Inferior parietal cortex (tissue), 1 donor: ENCODE results near the gene UBE2Q2.
A peak's percentile ranks its signal among the peaks of the same experiment; 100 is the strongest.

Source experiments
- DNase-seq: peaks from one replicate; pipeline ENCODE4 v3.0.0-alpha.2; 2016; ENCODE audit errors: extremely low spot score

The UBE2Q2 gene

DNA sequence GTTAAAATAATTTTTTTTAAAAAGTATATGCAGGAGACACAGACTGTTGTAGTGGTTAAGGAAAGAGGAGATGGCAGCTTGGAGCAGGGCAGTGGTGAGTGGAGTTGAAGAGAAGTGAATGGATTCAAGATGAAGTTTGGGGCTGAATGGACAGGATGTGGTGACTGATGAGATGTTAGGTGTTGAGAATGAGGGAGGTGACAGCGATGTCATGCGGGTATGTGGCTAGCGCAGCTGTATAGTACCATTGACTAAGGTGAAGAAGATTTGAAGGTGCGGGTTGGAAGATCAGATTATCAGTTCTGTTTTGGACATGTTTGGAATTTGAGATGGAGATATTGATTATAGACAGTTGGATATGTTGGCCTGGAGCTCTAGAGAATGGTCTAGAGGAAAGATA is 80.5 kb downstream of the UBE2Q2 start:
- DNase-seq, result no peak

- DNase-seq, result no peak
Measured at GRCh38 chr15:75924576-75924975, 81.3 kb downstream of the UBE2Q2 start.

GRCh38 chr15:75925440-75925839 is 82.2 kb downstream of the UBE2Q2 start:
- no peak for DNase-seq

DNA sequence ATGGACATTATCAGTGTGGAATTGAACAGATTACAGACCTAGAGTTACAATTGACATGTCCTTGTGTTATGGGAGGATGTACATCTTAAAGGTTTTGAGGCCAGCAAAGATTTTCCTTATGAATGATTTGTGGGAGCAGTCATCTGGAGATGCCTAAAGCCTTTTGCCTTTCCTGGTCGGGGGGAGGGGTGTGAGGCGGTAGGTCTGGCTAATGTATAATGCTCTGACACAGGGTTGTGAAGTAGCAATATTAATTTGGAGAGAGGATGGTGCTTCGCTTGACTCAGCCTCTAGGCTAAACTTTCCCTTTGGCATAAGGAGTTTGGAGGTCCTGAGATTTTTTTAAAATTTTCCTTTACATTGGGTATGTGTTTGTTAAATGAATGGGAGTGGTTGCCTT is 83.7 kb downstream of the UBE2Q2 start:
- DNase-seq, result no peak

DNA sequence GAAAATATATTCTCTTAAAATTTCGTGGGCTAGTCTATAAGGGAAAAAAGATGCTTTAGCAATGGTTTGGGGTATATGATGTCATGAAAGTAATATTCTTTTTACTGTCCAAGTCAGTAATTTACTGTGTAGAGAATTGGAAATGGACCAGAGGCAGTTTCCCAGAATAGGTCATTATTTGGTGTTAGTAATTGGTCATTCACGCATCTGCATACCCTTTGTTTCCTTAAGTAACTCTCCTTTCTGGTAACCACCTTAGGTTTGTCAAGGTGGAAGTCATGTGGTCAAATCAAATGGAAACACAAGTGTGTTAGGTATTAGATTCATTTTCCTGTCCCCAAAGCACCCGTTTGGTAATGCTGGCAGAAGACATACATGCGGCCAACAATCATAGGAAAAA is 84.4 kb downstream of the UBE2Q2 start:
- no peak for DNase-seq

- no peak for DNase-seq
Measured at GRCh38 chr15:75928680-75929608, 85.7 kb downstream of the UBE2Q2 start.

- DNase-seq, result no peak
Measured at GRCh38 chr15:75929799-75930565, 86.7 kb downstream of the UBE2Q2 start.

GRCh38 chr15:75930866-75931265 is 87.6 kb downstream of the UBE2Q2 start:
- no peak for DNase-seq

DNA sequence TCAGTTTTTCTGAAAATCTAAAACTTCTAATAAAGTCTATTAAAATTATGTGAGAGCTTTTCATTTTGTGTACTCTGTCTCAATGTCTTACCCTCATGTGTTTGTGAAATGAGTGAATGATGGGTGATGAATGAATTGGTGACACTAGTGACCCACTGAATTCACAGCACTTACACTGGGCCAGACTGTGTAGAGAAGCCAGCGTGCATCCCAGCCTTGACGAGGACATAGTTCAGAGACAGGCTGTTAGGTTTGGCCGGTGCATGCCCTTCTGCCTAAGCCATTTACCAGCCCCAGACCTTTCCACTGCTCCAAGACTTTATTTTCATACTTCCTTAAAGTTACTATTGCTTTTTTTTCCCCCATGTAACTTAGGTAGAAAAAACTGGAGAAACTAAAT is 99.2 kb downstream of the UBE2Q2 start:
- DNase-seq, result no peak

DNA sequence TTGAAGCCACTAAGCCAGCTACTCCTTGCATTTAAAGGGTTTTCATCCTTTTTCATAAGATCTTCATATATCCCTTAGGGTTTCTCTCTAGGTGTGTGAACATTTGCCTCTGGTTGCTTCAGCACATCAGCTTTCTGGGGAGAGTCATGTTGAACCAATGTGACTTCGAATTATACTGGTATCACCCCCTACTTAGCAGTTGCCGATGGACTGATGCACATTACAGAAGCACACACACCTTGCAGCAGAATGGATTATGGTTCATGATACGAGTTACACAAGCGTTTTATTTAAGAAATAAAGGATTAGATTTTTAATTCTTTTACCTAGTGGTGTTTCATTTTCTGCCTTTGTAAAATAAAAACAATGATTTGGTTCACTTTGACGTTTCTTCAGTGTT is 100.0 kb downstream of the UBE2Q2 start:
- DNase-seq, result no peak

DNA sequence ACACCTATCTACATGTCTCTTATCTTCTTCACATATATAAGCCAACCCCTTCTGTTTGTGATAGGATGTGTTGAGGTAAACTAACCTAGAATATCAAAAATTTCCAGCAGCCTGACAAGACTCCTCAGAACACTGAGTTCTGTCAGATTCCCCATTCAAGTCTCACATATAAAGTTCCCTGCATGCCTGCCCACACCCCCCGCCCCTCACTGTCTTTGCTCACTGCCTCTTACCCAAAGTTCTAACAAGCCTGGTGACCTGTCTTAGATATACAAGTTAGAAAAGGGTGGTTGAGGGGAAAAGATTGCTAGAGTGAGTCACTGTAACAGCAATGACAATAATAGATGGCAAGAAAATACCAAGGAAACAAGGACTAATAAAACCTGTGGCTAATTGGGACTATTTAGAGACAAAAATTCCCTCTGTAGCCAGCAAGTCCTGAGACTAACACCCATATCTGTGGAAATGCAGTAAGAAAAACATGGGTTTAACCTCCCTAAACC is 100.5 kb downstream of the UBE2Q2 start:
- DNase-seq, result no peak

- no peak for DNase-seq
Measured at GRCh38 chr15:75945953-75946352, 102.7 kb downstream of the UBE2Q2 start.

GRCh38 chr15:75947092-75947491 is 103.8 kb downstream of the UBE2Q2 start:
- DNase-seq, result peak; percentile 15

GRCh38 chr15:75948761-75949296 is 105.6 kb downstream of the UBE2Q2 start:
- no peak for DNase-seq
